NCI-H526 treated with DMSO at 0.1 percent for 48 hours (cell line): ENCODE data around the gene LGALS3BP.

Experiments
- DNase-seq: peaks from one replicate; lab custom pipeline; 2025; lab: John Stamatoyannopoulos, UW

The LGALS3BP gene

GRCh38 chr17:79012563-79013134 is 32.9 kb upstream of the LGALS3BP start:
- no peak for DNase-seq

DNA sequence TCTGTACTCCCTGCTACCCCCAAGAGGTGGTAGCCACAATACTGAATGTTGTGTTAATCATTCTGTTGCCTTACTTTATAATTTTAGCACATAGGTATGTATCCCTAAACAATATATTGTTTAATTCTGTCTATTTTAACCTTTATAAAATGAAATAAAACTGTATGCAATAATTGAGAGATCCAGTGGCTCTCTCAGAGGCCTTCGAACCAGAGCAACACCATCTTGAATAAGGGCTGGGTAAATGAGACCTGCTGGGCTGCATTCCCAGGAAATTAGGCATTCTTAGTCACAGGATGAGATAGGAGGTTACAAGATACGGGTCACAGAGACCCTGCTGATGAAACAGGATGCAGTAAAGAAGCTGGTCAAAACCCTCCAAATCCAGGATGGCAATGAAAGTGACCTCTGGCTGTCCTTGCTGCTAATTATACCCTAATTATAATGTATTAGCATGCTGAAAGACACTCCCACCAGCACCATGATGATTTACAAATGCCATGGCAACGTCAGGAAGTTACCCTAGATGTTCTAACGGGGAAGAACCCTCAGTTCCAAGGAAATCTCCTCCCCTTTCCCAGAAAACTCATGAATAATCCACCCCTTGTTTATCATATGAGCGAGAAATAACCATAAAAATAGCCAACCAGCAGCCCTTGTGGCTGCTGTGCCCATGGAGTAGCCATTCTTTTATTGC is 31.9 kb upstream of the LGALS3BP start:
- no peak for DNase-seq

DNA sequence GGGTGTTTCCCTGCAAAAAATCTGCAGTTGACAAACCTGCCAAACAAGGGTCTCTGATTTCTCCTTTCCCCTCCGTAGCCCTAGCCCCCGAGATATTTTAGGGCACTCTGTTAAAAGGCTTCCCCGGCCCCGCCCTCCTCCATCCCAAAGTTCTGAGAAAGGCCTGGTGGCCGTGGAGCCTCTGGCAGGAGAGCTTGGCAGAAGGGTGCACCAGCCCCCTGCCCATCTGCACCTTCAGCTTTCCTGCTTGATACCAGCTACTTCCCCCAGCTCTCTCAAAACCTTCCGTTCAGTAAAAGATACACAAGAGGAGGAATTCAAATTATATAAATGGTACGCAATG is 30.6 kb upstream of the LGALS3BP start:
- no peak for DNase-seq

- peak; percentile 72 for DNase-seq
Observed at GRCh38 chr17:79009397-79010303, 29.9 kb upstream of the LGALS3BP start, which contains the start of gene CANT1. Gene CANT1 (minus strand): TSS chr17:79009764. CDS start chr17:78997622, 12,142 bp downstream.

DNA sequence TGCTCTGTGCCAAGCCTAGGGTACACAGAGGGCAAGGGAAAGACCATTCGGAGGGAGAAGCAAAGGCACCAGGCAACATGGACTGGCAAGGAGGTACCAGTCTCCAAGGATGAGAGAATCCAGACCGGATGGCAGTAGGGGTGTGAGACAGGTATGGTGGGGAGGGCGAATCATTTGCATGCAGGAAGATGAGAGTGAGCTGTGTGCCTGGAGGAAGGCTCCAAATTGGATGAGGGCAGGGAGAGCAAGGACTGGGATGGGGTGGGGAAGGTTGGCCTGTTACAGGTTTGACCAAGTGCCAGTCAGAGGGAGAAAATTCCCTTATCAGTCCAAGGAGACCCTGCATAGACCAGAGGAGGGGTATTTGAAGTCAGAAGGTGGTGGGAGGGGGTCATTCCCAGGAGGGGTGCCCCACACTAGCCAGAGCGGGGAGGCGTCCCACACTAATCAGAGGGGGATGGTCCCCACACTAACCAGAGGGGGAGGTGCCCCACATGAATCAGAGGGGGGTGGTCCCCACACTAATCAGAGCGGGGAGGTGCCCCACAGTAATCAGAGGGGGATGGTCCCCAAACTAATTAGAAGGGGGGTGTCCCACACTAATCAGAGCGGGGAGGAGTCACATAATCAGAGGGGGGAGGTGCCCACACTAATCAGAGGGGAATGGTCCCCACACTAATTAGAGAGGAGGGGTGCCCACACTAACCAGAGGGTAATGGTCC is 29.1 kb upstream of the LGALS3BP start:
- no peak for DNase-seq

DNA sequence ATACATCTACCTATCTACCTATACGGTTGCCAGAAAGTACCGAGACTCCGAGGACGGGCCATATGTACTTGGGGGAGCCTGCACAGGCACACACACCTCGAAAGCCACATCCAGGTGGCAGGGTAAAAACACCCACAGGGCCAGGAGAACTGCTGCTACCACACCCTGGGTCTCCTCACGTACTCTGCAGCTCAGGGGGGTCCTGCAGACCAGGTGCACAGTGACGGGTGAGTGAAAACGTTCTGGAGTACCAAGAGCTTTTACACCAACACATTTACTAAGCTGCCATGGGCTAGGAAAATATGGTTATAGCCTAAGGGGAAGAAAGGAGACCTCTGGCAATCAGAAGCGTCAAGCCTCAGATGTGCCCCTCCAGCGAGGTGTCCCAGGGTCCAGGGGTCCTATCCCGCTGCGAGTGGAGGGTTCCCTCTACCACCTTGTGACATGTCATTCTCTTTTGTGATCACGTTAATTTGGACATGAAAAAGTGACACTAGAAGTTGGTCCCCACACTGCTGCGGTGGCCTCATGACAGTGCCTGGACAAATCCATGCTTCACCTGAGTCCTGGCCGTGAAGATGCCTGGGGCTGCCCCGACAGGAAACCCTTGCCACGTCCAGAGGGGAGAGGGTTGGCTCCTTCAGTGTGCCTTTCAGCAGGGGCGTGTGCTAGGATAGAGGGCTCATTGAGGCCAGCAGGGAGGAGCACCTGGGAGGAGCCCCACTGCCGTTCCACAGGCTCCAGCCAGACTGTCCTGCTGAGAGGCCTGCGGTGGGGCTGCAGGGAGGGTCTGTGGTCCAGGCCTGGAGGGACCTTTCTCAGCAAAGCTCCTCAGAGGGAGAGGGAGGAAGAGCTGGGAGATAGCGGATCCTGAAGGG is 28.0 kb upstream of the LGALS3BP start:
- DNase-seq = no peak

GRCh38 chr17:79006794-79007503 is 27.2 kb upstream of the LGALS3BP start:
- DNase-seq = no peak

GRCh38 chr17:79006046-79006445 is 26.3 kb upstream of the LGALS3BP start:
- DNase-seq = no peak

DNA sequence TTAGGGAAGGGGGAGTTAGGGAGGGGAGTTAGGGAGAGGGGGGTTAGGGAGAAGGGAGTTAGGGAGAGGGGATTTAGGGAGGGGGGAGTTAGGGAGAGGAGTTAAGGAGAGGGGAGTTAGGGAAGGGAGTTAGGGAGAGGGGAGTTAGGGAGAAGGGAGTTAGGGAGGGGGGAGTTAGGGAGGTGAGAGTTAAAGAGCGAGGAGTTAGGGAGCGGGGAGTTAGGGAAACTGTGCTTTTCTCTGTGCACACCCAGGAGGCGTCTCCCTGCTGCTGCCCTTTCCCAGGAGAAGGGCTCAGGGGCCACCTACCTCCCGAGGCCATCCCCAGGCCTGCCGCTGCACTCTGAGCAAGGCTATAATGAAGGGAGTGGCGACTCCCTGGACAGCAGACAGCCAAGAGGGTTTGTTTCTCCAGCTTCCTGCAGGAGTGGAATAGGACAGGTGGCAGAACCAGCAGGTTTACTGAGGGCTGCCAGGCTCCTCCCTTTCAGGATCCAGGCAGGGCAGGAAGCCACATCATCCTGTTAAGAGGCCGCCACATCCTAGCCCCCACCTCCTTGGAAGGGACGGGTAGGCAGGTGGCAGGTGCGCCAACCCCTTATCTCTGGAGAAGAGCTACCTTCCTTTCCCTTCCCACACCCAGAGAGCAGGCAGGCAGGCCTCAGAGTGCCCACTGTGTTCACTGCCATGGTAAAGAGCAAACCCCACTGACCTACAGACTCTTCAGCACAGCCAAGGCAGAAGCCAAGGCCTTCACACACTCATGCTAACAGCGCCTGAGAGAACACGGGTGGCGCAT is 25.5 kb upstream of the LGALS3BP start:
- DNase-seq = no peak

GRCh38 chr17:79003661-79004411 is 24.1 kb upstream of the LGALS3BP start:
- DNase-seq = no peak

DNA sequence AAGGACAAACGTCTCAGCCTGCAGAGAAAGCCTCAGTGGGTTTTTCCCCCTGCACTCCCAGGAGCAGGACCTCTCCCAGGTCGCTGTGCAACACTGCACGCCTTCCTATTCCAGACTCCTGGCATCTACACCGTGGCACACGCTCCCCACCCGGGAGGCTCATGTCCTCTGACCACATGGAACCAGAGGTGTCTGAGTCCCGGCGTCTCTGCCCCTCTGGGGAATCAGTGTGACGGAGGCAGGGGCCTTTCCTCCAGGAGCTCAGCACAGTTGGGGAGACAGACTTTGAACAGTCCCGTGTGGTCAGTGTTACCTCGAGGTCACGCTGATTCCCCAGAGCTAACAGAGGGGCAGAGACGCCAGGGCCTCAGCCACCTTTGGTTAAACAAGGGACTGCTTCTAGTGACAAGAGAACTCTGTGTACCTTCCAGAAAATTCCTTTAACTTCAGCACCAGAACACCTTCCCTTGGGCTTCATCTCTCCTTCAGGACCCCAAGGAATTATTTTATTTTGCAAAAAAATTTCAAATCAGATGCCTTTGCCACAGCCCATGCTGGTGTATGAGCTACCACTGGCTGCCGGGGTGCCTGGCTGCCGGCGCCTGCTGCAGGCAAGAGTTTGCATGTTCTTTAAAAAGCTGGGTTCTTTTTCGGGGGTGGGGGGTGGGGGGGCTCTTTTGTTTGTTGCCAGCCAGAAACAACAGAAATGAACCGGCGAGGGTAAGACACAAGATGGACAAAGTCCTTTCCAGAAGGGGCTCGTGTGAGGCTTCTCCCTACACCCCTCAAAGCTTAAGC is 23.3 kb upstream of the LGALS3BP start:
- DNase-seq = no peak

DNA sequence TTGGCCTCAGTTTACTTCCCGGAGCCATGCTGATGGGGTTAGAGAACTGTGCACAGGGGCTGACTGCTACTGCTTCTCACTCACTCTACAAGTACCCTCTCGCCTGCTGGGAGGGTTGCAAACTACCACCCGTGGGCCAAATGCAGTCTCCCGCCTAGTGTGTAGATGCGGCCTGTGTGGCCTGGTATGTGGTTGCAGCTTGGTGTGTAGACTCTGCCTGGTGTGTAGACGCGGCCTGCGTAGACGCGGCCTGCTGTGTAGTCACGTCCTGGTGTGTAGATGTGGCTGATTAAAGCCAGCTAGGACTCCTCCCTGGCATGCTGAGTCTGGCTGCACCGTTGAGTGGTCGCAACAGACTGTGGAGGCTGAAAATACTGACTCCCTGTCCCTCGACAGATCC is 22.6 kb upstream of the LGALS3BP start:
- DNase-seq = no peak

DNA sequence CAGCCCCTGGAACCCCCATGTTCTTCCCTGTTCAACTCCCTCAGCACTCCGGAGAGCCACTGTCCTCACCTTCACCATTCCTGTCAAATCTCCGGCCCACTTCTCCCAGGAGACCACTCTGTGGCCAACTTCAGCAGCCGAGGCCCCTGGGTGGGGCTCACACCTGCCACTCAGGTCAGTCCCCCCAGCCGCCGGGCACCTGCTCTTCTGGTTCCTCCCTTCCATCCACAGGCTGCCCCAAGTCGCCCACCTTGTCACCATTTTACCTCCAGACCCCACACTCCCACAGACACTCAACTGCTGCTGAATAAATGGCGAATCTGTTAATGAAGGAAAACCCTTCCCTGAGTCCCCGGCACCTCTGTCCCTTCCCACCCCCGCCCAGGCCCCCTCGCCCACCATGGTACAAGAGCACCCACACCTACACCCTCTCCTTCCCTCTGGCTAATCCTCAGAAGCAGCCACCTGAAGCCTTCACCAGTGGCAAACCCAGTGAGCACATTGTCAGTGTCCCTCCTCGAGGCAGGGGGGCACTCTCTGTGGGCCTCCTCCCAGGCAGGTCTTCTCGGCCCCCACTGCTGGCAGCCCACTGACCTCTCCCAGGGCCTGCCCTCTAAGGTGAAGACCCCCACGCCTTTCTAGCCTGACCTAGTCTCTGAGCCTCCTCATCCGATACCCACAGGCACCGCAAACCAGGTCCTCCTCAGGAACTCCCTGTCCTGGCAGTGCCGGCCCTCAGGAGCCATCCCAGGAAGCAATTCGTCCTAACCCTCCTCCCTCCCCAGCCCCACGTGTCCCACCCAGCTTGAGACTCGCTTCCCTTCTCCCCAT is 21.7 kb upstream of the LGALS3BP start:
- DNase-seq = no peak

GRCh38 chr17:79000396-79001189 is 20.9 kb upstream of the LGALS3BP start:
- no peak for DNase-seq

DNA sequence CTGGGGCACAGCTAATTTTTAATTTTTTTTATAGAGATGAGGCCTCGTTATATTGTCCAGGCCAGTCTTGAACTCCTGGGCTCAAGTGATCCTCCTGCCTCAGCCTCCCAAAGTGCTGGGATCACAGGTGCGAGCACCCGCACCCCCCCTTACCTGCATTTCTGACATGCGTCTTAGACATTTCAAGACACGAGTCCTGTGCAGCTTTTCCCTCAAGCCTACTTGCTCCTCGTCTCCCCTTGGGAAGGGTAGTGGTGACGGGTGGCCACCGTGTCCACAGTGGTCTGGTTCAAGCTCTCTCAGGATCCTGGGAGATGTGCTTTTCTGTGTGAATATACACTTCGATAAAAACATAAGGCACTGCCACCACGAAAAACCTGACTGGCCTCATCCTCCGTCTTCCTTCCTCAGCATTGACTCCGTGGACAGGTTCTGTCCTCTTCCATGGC is 20.2 kb upstream of the LGALS3BP start:
- DNase-seq = no peak

DNA sequence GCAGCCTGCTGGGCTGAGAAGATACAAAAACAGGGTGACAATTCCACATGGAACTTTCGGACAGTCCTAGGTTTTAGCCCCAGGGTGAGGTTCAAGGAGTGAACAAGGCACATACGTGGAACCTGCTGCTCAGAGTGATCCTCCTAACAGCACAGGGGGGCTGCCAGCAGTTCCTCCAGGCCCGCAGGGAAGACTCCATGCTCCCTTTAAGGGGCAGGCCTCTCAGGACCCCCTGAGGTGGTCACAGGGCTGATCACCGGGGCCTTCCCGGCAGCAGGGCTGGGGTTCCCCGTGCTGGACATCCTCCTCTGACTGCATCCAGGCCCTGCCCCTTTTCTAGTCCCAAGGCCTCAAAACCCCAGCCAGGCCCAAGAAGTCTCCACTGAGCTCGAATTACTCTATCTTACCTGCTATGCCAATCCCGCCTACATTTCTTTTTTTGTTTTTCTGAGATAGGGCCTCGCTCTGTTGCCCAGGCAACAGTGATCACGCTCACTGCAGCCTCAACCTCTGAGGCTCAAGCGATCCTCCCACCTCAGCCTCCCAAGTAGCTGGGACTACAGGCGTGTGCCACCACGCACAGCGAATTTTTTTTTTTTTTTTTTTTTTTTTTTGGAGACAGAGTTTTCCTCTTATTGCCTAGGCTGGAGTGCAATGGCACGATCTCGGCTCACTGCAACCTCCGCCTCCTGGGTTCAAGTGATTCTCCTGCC is 19.5 kb upstream of the LGALS3BP start:
- DNase-seq = no peak
